HG03442 (cell line): ENCODE results near the gene CYP2J2.
"Not testable (repeated sequence)": the region's sequence is repeated elsewhere in the genome, so short reads cannot be mapped to it uniquely, and the experiment has no call there.

Source experiments
- ATAC-seq: cut with Tn5 transposase; IDR thresholded peaks from one replicate; pipeline ENCODE4 v1.9.1; 2021; ENCODE audit warnings: mild to moderate bottlenecking, moderate library complexity; ENCODE audit not compliant: unreplicated experiment

CYP2J2 gene

DNA sequence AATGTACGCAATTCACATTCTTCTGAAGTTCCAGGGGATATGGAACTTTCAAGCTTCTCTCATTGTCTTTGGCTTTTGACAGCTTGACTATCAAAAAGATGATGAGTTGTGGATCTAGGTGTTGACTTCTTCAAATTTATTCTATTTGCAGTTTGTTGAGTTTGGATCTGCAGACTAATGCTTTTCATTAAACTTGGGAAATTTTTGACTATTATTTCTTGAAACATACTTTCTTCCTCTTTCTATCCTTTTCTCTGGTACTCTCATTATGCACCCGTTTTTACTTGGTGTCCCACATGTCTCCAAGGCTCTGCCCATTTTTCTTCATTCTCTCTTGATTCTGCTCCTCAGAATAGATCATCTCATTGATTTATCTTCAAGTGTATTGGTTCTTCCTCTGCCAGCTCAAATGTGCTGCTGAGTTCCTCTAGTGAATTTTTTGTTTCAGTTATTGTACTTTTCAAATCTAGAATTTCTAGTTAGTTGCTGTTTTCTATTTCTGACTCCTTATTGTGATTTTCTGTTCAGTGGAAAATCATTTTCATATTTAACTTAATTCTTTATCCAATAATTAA, 49.4 kb downstream of the CYP2J2 start:
- ATAC-seq, result no peak

DNA sequence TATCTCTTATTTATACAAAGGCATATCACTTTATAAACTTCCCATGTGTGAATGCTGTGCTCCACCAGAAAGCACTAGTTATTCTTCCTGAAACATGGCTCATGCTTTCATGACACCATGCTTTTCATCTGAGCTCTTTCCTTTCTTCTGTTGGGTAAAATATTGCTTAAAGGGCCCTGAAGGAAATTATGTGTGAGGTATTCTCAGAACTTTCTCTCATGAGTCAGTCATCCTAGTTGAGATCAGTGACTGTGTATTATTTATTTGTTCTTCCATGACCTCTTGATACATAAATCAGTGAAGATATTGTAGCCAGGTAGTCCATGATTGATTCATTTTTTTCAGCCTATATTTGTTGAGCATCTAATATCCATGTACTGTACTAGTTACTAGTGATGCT, 54.8 kb downstream of the CYP2J2 start:
- no peak for ATAC-seq

DNA sequence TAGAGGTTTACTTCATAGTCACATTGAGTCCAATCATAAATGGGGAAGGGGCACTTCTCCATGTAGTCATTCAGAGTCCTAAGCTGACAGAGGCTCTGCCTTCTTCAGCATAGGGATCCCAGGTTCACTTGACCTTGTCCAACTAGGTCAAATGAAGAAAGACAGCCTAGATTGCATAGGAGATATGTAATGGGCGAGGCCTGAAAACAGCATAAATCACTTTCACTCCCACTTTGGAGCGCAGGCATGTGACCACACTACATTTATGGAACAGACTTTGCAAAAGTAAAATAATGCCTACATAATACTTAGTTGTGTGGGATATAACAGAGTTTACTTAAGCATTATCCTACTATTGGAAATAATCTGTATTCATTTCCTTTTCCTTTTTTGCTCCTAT, 60.1 kb downstream of the CYP2J2 start:
- ATAC-seq, result no peak

DNA sequence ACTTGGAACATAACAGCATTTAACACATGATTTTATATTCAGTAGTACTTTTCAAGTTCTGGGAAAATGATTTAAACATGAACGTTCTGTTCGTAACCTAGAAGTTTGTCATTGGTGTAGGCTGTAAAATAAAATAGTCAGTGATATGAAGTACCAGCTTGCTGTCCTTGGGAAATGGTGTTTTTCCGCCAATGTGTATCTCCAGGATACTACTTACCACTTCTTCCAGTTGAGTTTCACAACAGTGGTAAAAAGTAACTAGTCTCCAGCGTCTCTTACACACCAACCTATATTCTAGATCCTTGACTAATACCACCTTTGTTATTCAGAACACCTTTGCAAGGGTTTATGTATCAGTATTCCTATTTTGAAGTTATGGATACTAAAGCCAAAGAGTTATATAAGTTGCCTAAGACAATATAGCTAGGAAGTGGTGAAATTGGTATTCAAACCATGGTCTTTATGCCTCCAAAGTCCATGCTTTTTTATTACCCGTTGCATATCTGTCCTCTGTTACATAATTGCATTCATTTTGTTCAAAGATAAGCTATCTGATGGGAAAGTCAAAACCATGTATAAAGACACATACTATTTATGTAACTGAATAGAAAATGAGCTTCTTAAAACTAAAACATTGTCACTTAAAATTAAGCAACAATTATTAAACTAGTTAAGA, 68.8 kb downstream of the CYP2J2 start:
- ATAC-seq, result no peak

DNA sequence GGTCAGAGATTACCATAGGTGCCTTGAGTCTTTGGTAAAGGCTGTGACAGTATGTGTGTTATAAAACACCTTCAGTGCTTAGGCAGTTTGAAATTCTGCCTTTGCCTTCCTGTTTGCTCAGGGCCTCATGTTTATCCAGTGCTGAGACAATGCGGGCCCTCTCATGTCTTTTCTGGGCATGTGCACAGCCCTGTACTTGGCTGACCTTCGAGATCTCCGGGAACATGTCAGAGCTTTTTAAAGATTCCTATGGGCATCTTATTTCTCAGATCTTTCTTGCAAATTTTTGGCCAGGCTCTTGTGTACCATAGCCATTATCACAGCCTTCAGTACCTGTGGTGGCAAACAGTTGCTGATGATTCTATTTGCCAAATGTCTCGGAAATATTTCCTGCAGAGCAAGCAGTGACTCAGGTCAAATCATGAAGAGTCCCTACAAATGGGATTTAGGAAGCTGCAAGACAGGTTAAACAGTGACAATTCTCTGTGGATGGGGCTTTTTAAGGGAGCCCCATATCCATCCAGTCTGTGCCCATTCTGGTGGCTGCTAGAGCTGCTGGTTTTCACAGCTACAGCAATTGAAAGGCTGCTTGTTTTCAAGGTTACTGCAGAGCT, 69.7 kb downstream of the CYP2J2 start:
- no peak for ATAC-seq

DNA sequence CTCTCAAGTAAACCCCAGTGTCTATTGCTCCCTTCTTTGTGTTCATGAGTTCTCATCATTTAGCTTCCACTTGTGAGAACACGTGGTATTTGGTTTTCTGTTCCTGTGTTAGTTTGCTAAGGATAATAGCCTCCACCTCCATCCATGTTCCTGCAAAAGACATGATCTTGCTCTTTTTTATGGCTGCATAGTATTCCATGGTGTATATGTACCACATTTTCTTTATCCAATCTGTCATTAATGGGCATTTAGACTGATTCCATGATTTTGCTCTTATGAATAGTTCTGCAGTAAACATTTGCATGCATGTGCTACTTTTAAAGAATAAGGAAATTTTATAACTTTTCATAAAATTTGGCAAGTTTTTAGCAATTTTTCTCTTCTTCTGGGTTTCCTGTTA, 71.3 kb downstream of the CYP2J2 start:
- not testable (repeated sequence) for ATAC-seq

DNA sequence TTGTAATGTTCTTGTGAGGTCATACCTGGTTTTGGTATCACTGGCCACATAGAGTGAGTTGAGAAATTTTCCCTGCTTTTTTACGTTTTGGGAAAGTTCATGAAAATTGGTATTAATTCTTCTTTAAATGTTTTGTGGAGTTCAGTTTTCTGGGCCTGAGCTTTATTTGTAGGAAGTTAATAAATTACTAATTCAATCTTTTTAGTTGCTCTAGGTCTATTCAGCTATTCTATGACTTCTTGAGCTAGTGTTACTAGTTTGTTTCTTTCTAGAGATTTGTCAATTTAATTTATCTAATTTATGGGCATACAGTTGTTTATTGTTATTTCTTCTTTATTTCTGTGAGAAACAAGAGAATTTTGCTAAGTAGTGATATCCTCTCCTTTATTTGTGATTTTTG, 74.5 kb downstream of the CYP2J2 start:
- ATAC-seq, result no peak

DNA sequence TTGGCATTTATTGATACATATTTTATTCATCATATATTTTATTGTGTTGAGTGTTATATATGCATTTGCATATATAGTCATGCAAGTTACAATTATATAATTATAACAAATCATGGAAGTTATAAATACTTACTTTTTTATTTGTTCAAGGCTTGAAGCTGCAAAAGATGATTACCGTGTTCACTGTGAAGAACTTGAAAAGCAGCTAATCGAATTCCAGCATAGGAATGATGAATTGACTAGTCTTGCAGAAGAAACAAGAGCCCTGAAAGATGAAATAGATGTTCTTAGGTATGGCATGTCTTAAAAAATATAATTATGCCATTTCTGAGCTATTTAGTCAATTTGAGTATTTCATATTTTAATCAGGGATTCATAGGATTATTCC, 79.7 kb downstream of the CYP2J2 start:
- no peak for ATAC-seq

DNA sequence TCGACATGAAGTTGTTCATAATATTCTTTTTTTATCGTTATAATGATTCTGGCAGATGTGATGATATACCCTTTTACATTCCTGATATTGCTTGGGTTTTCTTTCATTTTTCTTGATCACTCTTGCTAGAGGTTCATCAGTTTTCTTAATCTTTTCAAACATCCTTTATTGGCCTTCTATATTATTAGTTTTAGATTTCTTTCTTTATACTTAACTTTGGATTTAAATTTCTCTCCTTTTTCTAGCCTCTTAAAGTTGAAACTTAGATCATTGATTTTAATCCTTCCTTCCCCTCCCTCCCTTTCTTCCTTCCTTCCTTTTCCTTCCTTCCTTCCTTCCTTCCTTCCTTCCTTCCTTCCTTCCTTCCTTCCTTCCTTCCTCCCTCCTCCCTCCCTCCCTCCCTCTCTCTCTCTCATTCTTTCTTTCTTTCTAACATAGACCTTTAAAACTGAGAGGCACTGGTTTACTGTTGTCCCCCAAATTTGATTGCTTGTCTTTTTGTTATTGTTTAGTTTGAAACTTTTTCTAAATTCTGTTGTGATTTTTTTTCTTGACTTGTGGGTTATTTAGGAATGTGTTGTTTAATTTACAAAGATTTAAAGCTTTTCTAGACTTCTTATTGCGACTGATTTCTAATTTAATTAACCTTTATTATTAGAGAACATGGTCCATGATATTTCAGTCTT, 80.2 kb downstream of the CYP2J2 start:
- no peak for ATAC-seq

DNA sequence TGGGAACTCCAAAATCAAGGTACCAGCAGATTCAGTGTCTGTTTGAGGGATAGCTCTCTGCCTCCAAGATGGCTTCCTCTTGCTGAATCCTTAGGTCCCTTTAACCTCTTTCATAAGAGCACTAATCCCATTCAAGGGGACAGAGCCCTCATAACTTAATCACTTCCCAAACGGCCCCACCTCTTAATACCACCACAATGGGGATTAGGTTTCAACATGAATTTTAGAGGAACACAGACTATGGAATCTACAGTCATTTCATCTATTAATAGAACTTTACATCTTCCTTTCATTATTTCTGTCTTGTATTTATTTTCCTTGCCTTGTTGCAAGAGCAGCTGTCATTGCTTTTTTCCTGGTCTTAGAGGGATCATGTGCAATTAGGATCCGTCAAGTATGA, 81.5 kb downstream of the CYP2J2 start:
- ATAC-seq, result no peak
